ENCODE results near the gene LIPG. TPM values are rescaled to one million over a fixed set of nuclear protein-coding genes. Genes with fewer than 3 reads are reported as not detected.

LIPG gene
- total RNA-seq, 1 experiment from 2014 or later, result 6.8 TPM

GRCh38 chr18:49529596-49529995 is 32.3 kb upstream of the LIPG start (continued):
- TF ChIP-seq ZNF532 (CRISPR knock-in tag; IDR thresholded peaks at IDR 0.05; ENCODE audit: borderline replicate concordance), result no peak
- TF ChIP-seq AR (CRISPR knock-in tag; IDR thresholded peaks at IDR 0.05), result no peak
- TF ChIP-seq ZNF512 (CRISPR knock-in tag; IDR thresholded peaks at IDR 0.05; ENCODE audit: borderline replicate concordance), result no peak
- no peak for TF ChIP-seq ZBTB43 (CRISPR knock-in tag; IDR thresholded peaks at IDR 0.05)
- no peak for TF ChIP-seq GRHL2 (CRISPR knock-in tag; IDR thresholded peaks at IDR 0.05; ENCODE audit: insufficient replicate concordance, severe bottlenecking)
- no peak for TF ChIP-seq MAX (CRISPR knock-in tag; IDR thresholded peaks at IDR 0.05)
- no peak for TF ChIP-seq IRF1 (CRISPR knock-in tag; IDR thresholded peaks at IDR 0.05)
- no peak for TF ChIP-seq CTCF (IDR thresholded peaks at IDR 0.05)
- TF ChIP-seq ZNF281 (CRISPR knock-in tag; IDR thresholded peaks at IDR 0.05), result no peak
- no peak for TF ChIP-seq NR3C1 (CRISPR knock-in tag; conservative IDR thresholded peaks at IDR 0.05; ENCODE audit: low read depth)
- TF ChIP-seq GABPB1 (CRISPR knock-in tag; IDR thresholded peaks at IDR 0.05), result no peak
- TF ChIP-seq FOXJ3 (CRISPR knock-in tag; IDR thresholded peaks at IDR 0.05; ENCODE audit: borderline replicate concordance), result no peak
- no peak for TF ChIP-seq ELF4 (CRISPR knock-in tag; IDR thresholded peaks at IDR 0.05; ENCODE audit: low read depth)
